ENCODE measurements around the gene MAD1L1. TPM values are rescaled to one million over a fixed set of nuclear protein-coding genes. Genes with fewer than 3 reads are reported as not detected.

The MAD1L1 gene
- total RNA-seq, 4 donors from 2014 or later, result 60.3 to 149 (median 73.7) TPM

- Histone ChIP-seq H3K27me3 (no peaks in the 10 kb centered on the region), H3K4me1 (no peaks in the 10 kb centered on the region), H3K27ac (no peak overlapping the region), H3K4me3 (no peak overlapping the region), H3K36me3 (peaks cover 0 to 47% (median 0%) of the 10 kb centered on the region in 3 donors), H3K9me3 (no peaks in the 10 kb centered on the region)
- no peak for DNase-seq (ENCODE audit: low spot score in 2 of 2)
- TF ChIP-seq EP300 (IDR thresholded peaks at IDR 0.05), result no peak
- TF ChIP-seq, protein P1, sequence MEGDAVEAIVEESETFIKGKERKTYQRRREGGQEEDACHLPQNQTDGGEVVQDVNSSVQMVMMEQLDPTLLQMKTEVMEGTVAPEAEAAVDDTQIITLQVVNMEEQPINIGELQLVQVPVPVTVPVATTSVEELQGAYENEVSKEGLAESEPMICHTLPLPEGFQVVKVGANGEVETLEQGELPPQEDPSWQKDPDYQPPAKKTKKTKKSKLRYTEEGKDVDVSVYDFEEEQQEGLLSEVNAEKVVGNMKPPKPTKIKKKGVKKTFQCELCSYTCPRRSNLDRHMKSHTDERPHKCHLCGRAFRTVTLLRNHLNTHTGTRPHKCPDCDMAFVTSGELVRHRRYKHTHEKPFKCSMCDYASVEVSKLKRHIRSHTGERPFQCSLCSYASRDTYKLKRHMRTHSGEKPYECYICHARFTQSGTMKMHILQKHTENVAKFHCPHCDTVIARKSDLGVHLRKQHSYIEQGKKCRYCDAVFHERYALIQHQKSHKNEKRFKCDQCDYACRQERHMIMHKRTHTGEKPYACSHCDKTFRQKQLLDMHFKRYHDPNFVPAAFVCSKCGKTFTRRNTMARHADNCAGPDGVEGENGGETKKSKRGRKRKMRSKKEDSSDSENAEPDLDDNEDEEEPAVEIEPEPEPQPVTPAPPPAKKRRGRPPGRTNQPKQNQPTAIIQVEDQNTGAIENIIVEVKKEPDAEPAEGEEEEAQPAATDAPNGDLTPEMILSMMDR (IDR thresholded peaks at IDR 0.05), result no peak
- no peak for TF ChIP-seq POLR2A (IDR thresholded peaks at IDR 0.05)
- WGBS, 2 donors, result 92 to 96% methylated on average over 26 to 28 of the region's 28 CpGs
Observed at GRCh38 chr7:2012044-2012900, 220.5 kb downstream of the MAD1L1 start.

DNA sequence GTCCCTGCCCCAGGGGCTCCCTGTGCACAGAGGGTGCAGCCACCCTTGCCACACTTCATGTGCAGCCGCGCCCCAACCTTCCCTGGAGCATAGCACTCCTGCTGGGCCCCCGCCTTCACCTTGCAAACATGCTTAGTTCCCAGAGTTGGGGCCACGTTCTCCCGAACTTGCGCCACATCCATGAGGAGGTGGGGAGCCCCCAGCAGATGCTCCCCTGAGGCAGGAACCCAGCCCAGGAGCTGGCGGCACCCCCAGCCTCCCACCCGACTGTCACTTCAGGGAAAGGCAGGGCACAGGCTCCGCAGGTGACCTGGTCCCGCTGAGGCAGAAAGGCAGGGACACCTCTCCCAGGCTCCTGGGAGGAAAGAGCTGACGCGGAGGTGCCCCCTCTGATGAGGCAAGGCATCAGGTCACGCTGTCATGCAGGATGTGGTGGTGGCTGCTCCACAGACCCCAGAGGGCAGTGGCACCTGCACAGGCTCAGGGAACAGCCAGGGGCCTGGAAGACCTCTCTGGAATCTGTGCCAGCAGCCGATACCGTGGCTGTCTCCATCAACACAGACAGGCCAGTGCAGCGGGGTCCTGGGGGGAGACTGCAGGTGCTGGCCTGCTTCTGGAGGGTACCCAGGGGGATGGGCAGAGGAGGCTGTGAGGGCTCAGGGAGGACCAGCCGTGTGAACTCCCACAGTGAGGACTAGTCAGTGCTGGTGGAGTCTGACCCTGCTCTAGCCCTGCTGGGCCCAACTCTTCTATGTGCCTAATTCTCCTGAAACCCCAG lies 221.3 kb downstream of the MAD1L1 start:
- 95 to 98% methylated on average over 5 to 13 of the region's 17 CpGs for WGBS, 2 donors
- no peaks in the 10 kb centered on the region for H3K9me3 ChIP-seq
- TF ChIP-seq, protein P1 (IDR thresholded peaks at IDR 0.05), result no peak
- no peak for TF ChIP-seq POLR2A (IDR thresholded peaks at IDR 0.05)
- TF ChIP-seq EP300 (IDR thresholded peaks at IDR 0.05), result no peak
- no peaks in the 10 kb centered on the region for H3K27me3 ChIP-seq
- no peak overlapping the region for H3K4me3 ChIP-seq
- no peak for DNase-seq (ENCODE audit: low spot score in 2 of 2)
- H3K27ac ChIP-seq, result no peak overlapping the region
- no peaks in the 10 kb centered on the region for H3K4me1 ChIP-seq
- H3K36me3 ChIP-seq, result peaks cover 0 to 47% (median 0%) of the 10 kb centered on the region in 3 donors

GRCh38 chr7:2010551-2011265 lies 222.0 kb downstream of the MAD1L1 start:
- H3K27me3 ChIP-seq, result no peaks in the 10 kb centered on the region
- H3K9me3 ChIP-seq, result no peaks in the 10 kb centered on the region
- no peak overlapping the region for H3K27ac ChIP-seq
- no peaks in the 10 kb centered on the region for H3K4me1 ChIP-seq
- DNase-seq (ENCODE audit: low spot score in 2 of 2), result no peak
- peaks cover 0 to 46% (median 0%) of the 10 kb centered on the region in 3 donors for H3K36me3 ChIP-seq
- no peak overlapping the region for H3K4me3 ChIP-seq
- no peak for TF ChIP-seq POLR2A (IDR thresholded peaks at IDR 0.05)
- TF ChIP-seq EP300 (IDR thresholded peaks at IDR 0.05), result no peak
- TF ChIP-seq, protein P1 (IDR thresholded peaks at IDR 0.05), result no peak
- 90 to 91% methylated on average over 28 to 29 of the region's 29 CpGs for WGBS, 2 donors

- Histone ChIP-seq H3K27ac (no peak overlapping the region), H3K4me1 (no peaks in the 10 kb centered on the region), H3K36me3 (peaks cover 0 to 40% (median 0%) of the 10 kb centered on the region in 3 donors), H3K9me3 (no peaks in the 10 kb centered on the region), H3K27me3 (no peaks in the 10 kb centered on the region), H3K4me3 (no peak overlapping the region)
- TF ChIP-seq, protein P1 (IDR thresholded peaks at IDR 0.05), result no peak
- TF ChIP-seq POLR2A (IDR thresholded peaks at IDR 0.05), result no peak
- no peak for TF ChIP-seq EP300 (IDR thresholded peaks at IDR 0.05)
- WGBS, 2 donors, result 84 to 86% methylated on average over 17 of the region's 17 CpGs
- DNase-seq (ENCODE audit: low spot score in 2 of 2), result no peak
Observed at GRCh38 chr7:2010101-2010500, 222.6 kb downstream of the MAD1L1 start.
